Gastrocnemius medialis (tissue), 4 donors: ENCODE data around the gene CUX1. TPM values are rescaled to one million over a fixed set of nuclear protein-coding genes. Genes with fewer than 3 reads are reported as not detected.
A peak's percentile ranks its signal among the peaks of the same experiment; 100 is the strongest.

Experiments
- ATAC-seq, 2 donors: fragments of 150-250 bp; one replicate each; pipeline ENCODE4 v1.9.1; 2016
- DNase-seq, 2 donors: peaks; one replicate each; pipeline ENCODE4 v3.0.0-alpha.2; 2019
- H3K27ac ChIP-seq, 4 donors: fragments of 200-600 bp; sonication (generic); 1 replicate in 1 of 4; 2 replicates in 3 of 4; pipeline ENCODE4 v1.5.1; 2016 to 2018; ENCODE audit warnings: mild to moderate bottlenecking in 2 of 4, moderate library complexity in 1 of 4
- H3K27me3 ChIP-seq, 3 donors: fragments of 200-600 bp; sonication (generic) in 2 of 3; 1 replicate in 1 of 3; 2 replicates in 2 of 3; pipeline versions ENCODE4 v1.5.1 to v1.6.0; 2016 to 2019; ENCODE audit warnings: mild to moderate bottlenecking in 1 of 3, moderate library complexity in 1 of 3
- H3K36me3 ChIP-seq, 2 donors: fragments of 200-600 bp; sonication (generic) in 1 of 2; one replicate each; pipeline ENCODE4 v1.5.1; 2017 to 2018
- H3K4me1 ChIP-seq, 2 donors: fragments of 200-600 bp; sonication (generic) in 1 of 2; one replicate each; pipeline ENCODE4 v1.5.1; 2016 to 2017; ENCODE audit warnings: mild to moderate bottlenecking in 2 of 2
- H3K4me3 ChIP-seq, 4 donors: fragments of 200-600 bp; sonication (generic) in 3 of 4; 1 replicate in 1 of 4; 2 replicates in 3 of 4; pipeline ENCODE4 v1.5.1; 2016 to 2019; ENCODE audit warnings: mild to moderate bottlenecking in 2 of 4
- H3K9me3 ChIP-seq, 3 donors: fragments of 200-600 bp; sonication (generic) in 2 of 3; 1 replicate in 1 of 3; 2 replicates in 2 of 3; pipeline ENCODE4 v1.5.1; 2016 to 2019
- CTCF ChIP-seq, 5 experiments: fragments of 450-650 bp in 3 of 5; fragments of 200-600 bp in 2 of 5; sonication (generic) in 2 of 5; IDR thresholded peaks in 4 of 5; conservative IDR thresholded peaks in 1 of 5; 1 replicate in 4 of 5; 2 replicates in 1 of 5; pipeline ENCODE4 v1.5.1; 2016 to 2019; ENCODE audit warnings: antibody characterized with exemption in 5 of 5, mild to moderate bottlenecking in 3 of 5, moderate library complexity in 3 of 5
- POLR2A ChIP-seq, 2 donors: fragments of 450-650 bp; IDR thresholded peaks; one replicate each; pipeline ENCODE4 v1.6.1; 2017; ENCODE audit warnings: antibody characterized with exemption in 2 of 2, mild to moderate bottlenecking in 2 of 2, moderate library complexity in 2 of 2
- in situ Hi-C, 4 donors: fragments of 200-750 bp; cut with MboI; loops; one replicate each; pipeline versions ENCODE4 v1.15.0 to v1.8.0; 2017; ENCODE audit warnings: low sequenced_read_pairs in 4 of 4
- intact Hi-C: fragments of 100-400 bp; cut with DNase I; formaldehyde crosslinking; loops from one replicate; pipeline ENCODE4 v1.15.1; 2023; ENCODE audit warnings: low total_unique reads
- total RNA-seq, 4 donors: library from RNA; depleted of rRNA; stranded (reverse); fragments of >200 nt; gene quantifications; one replicate each; pipeline versions ENCODE4 v1.1.0 to v1.2.3, GENCODE V29; 2016

CUX1 gene
- total RNA-seq, 4 donors from 2014 or later = 44.1 to 57.9 (median 54.9) TPM

- in situ Hi-C loops = no loop called here
- Histone ChIP-seq H3K9me3 (no peaks in the 10 kb centered on the region), H3K4me1 (peaks cover 19 to 20% of the 10 kb centered on the region in 2 donors), H3K27ac (peak overlapping the region; percentile 20 to 27 (median 22)), H3K4me3 (no peak overlapping the region), H3K36me3 (no peaks in the 10 kb centered on the region), H3K27me3 (no peaks in the 10 kb centered on the region)
- ATAC-seq = no peak
- DNase-seq = no peak
- intact Hi-C loops = loop anchor here (5.0 kb wide), 1 partner anchor 177 kb away; no protein-coding TSS in a partner anchor
- TF ChIP-seq POLR2A (IDR thresholded peaks at IDR 0.05) = no peak
- TF ChIP-seq CTCF (IDR thresholded peaks at IDR 0.05 in 4 of 5, conservative IDR thresholded peaks at IDR 0.05 in 1 of 5) = no peak
These were observed 152.7 kb downstream of the CUX1 start for GRCh38 chr7:101969997-101970585.

- H3K36me3 ChIP-seq = no peaks in the 10 kb centered on the region
These were observed 153.4 kb downstream of the CUX1 start for GRCh38 chr7:101970801-101971200.

GRCh38 chr7:101971457-101971856, 154.0 kb downstream of the CUX1 start:
- intact Hi-C loops = loop anchor here (5.0 kb wide), 1 partner anchor 176 kb away; no protein-coding TSS in a partner anchor
- ATAC-seq = no peak
- TF ChIP-seq CTCF (IDR thresholded peaks at IDR 0.05 in 4 of 5, conservative IDR thresholded peaks at IDR 0.05 in 1 of 5) (no peak), POLR2A (IDR thresholded peaks at IDR 0.05) (no peak)
- H3K4me1 ChIP-seq = peaks cover 28 to 29% of the 10 kb centered on the region in 2 donors
- DNase-seq = no peak
- no peaks in the 10 kb centered on the region for H3K36me3 ChIP-seq
- H3K27ac ChIP-seq = peak overlapping the region; percentile 21 to 84 (median 80)
- no peak overlapping the region for H3K4me3 ChIP-seq
- in situ Hi-C loops = no loop called here
- no peaks in the 10 kb centered on the region for H3K9me3 ChIP-seq
- H3K27me3 ChIP-seq = no peaks in the 10 kb centered on the region

More at GRCh38 chr7:101970801-101971200, 153.4 kb downstream of the CUX1 start:
- H3K27me3 ChIP-seq = no peaks in the 10 kb centered on the region
- H3K4me1 ChIP-seq = peaks cover 23% of the 10 kb centered on the region in 2 donors
- TF ChIP-seq POLR2A (IDR thresholded peaks at IDR 0.05) = no peak
- no peak for TF ChIP-seq CTCF (IDR thresholded peaks at IDR 0.05 in 4 of 5, conservative IDR thresholded peaks at IDR 0.05 in 1 of 5)
- peak overlapping the region; percentile 20 to 27 (median 22) for H3K27ac ChIP-seq
- intact Hi-C loops (loop anchor here (5.0 kb wide), 1 partner anchor 176 kb away; no protein-coding TSS in a partner anchor), in situ Hi-C loops (no loop called here)
- no peak overlapping the region for H3K4me3 ChIP-seq
- ATAC-seq = no peak
- H3K9me3 ChIP-seq = no peaks in the 10 kb centered on the region
- DNase-seq = no peak

- TF ChIP-seq CTCF (IDR thresholded peaks at IDR 0.05 in 4 of 5, conservative IDR thresholded peaks at IDR 0.05 in 1 of 5) (no peak), POLR2A (IDR thresholded peaks at IDR 0.05) (no peak)
- Histone ChIP-seq H3K27ac (peak overlapping the region; percentile 79 to 84 (median 81)), H3K4me3 (no peak overlapping the region), H3K4me1 (peaks cover 28 to 30% of the 10 kb centered on the region in 2 donors), H3K36me3 (no peaks in the 10 kb centered on the region), H3K9me3 (no peaks in the 10 kb centered on the region), H3K27me3 (no peaks in the 10 kb centered on the region)
- DNase-seq (peak; percentile 16 to 49), ATAC-seq (peak; percentile 42 to 52)
- intact Hi-C loops = loop anchor here (5.0 kb wide), 1 partner anchor 175 kb away; no protein-coding TSS in a partner anchor
- in situ Hi-C loops = no loop called here
These were observed 155.2 kb downstream of the CUX1 start for GRCh38 chr7:101972627-101973026.
